ENCODE data around the gene ABCC8.

The ABCC8 gene

DNA sequence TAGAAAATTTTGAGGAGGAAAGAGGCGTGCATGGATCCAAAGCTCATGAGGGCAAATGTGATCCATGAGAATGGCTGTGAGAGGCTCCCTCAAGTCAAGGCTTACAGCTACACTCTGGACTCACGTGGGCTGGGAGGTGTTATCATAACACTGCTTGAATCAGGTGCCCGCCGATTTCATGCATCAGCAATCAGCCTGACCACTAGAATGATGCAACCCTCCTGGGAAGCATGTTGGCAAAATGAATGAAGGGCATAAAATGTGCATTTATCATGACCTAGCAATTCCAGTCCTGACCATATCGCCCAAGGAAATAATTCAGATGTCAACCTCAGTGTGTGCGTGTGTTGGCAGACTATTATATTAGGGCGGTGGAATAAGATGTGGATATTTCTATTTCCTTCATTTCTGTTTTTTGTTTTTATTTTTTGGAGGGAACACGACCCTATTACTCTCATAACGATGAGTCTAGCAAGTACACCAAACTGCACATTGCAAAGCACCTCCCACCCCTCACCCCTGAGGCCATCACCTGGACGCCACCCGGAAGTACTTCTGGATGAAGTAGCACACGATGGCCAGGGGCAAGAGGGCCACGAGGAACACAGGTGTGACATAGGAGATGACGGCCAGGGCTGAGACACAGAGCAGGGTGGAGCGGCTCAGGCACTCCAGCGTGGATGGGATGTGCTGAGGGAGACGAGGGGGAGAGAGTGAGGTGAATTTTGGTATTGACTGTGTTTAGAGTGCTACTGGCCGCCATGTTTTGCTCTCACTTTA, 72.5 kb downstream of the ABCC8 start:
- DNase-seq (ENCODE audit: low read depth) = no peak

DNA sequence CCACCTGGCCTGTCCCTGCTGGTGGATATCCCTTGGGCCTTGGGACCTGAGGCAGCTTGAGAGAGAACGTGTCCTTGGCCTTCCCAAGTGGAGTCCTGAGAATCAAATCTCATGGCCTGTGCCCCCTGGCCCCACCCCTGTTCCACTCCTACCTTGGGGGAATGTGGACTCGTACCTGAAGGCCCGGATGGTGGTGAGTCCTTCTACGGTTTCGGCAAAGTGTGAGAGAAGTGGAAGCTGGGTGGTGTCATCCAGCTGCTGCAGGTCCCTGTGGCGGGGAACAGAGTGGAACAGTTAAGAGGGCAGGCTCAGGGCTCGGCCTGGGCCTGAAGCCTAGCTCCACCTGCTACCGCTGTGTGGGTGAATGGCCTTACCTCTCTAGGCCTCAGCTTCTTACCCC, 74.2 kb downstream of the ABCC8 start:
- DNase-seq (ENCODE audit: low read depth) = no peak

DNA sequence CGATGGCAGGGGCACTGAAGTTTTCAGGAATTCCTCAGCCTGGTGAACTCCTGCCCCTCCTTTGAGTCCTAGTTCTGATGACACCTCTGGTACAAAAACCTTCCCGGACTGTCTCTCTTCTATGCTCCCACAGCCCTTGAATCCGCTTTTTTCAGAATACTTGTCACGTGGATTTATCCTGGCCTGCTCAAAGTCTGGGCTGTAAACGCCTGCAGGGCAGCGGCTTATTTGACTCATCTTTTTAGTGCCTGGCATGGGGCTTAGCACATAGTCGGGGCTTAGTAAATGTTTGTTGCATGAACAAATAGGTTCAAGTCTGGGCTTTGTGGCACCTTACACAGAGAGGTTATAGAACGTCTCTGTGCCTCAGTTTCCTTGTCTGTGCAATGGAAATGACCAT, 74.8 kb downstream of the ABCC8 start:
- DNase-seq (ENCODE audit: low read depth) = no peak

DNA sequence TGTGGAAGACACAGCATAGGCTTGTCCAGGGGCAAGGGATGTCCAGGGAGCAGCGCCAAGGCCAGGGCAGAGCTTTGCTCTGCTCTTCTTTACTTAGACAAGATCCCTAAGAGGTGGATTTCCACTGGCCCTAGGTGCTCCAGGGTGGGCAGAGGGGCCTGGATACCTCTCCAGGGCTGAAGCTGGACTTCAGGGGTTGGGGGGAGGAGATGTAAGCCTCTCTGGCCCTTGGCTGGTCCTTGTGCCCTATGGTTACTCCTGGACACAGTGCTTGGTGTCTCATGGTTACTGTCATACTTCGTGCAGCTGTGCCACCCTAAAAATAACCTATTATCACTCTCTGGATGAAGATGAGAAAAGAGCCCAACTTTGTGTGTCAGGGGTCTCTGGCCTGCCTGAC, 75.3 kb downstream of the ABCC8 start:
- DNase-seq (ENCODE audit: low read depth) = no peak

DNA sequence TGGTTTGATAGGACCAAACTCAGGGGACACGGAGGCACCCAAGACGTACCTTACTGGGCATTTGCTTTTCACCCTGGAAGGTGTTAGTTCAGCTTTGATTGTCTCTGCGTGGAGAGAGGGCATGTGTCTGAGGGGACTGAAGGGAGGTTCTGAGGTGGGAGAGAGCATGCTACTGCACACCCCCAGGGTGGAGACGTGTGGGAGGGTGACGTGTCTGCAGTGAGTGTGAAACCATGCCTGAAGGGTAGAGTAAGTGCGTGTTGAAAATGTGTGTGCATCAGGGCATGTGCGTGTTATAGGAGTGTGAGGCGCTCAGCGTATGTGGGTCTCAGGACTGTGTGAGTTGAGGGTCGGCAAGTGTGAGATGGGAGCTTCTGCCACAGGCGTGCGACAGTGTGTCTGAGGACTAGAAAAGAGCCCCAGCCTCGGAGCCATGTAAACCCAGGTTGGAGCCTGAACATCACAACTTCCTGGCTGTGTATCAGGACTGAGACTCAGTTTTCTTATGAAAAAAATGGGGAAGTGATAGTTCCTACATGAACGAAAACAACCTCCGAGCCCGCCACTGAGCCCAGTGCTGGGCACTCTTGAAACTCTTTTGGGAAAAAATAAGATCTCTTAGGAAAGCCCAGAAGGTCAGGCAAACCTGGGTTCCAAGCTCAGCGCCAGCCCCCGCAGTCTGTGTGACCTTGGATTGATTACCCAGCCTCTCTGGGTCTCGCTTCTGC, 76.4 kb downstream of the ABCC8 start:
- DNase-seq (ENCODE audit: low read depth) = no peak

DNA sequence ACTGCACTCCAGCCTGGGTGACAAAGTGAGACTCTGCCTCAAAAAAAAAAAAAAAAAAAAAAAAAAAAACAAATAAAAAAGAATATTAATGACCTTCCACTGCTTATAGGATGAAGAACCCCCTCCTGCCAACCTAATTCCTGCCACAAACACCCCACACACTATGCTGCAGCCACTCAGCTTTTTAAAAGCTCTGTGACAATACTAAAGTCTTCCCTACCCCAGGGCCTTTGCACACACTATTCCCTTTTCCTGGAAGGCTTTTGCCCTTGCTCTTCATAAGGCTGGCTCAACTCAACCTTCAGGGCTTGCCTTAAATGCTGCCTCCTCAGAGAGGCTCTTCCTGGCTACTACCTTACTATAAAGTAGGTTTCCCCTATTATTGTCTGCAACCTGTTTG, 77.4 kb downstream of the ABCC8 start:
- DNase-seq (ENCODE audit: low read depth) = no peak

DNA sequence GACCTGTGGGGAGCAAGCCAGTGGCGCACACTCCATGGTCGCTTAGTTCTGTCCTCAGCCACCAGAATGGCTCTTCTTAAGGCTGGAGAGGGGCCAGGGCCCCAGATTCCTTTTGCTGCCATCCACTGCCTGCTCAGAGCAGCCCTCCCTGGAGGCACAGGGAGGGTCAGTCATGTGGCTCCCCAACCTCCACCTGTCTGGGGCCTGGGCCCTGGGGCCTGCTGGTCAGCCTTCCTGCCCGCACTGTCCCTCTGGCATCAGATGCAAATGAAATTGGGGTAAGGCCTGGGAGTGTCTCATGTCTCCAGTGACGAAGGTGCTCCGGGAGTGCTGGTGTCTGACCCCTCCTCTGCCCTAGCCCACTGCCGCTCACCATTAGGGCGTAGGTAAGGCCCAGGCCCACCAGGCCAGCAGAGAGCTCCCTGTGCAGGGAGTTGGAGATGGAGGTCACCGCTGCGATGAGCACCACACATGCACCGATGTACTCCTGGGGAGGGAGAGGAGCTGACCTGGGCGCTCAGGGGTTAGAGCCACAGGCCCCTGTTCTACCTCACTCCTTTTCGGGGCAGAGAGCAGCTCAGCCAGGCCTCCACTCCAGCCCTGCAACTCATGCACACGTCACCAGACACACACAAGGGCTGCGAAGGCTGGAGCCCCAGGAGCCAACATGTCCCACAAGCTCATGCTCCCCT, 79.2 kb downstream of the ABCC8 start:
- DNase-seq (ENCODE audit: low read depth) = no peak

DNA sequence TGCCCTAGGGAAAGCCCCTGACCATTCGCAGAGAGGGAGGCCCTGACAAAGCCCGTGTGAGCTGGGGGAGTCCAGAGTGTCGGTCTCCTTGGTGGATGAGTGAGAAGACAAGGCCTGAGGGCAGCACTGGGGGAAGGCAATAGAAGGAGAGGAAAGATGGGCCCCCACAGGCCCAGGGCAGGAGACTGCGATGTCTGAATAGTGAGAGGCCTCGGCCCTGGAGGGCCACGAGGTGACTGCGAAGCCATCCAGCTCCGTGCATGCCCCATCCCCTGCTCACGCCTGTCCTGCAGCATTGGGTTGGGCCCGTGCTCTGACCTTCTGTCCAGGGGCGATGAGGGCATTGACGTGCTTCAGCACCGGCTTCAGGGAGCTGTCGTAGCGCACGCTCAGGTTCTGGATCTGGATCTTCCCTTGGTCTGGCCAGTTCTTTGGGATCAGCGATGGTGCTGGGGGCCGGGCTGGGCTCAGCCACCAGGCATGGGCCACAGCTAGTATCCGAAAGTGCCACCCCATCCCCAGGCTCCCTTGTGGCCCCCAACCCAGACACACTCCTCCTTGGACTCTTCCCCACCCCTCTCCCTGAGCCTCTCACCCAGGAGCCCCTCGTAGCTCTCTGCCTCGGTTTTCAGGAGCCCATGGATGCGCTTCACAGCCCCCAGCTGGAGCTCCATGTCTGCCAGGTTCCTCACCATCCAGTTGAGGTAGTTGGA, 79.9 kb downstream of the ABCC8 start:
- no peak for DNase-seq (ENCODE audit: low read depth)

DNA sequence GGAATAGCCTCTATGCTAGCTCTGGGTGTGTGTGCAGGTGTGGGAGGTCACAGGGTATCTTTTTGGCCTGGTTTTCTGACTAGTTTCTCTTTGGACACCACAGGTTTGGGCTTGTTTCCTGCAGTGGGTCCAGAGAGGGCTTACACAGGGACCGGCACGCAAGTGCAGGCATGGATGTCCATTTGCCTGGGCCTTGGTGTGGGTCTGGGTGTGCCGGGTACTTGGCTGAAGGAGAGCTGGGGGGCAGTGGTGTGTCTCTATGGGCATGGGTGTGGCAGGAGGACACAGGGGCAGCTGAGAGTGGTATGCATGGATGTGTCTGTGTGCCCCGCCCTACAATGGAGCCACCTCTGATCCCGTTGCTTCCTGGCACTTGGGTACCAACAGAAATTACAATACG, 80.7 kb downstream of the ABCC8 start:
- no peak for DNase-seq (ENCODE audit: low read depth)

DNA sequence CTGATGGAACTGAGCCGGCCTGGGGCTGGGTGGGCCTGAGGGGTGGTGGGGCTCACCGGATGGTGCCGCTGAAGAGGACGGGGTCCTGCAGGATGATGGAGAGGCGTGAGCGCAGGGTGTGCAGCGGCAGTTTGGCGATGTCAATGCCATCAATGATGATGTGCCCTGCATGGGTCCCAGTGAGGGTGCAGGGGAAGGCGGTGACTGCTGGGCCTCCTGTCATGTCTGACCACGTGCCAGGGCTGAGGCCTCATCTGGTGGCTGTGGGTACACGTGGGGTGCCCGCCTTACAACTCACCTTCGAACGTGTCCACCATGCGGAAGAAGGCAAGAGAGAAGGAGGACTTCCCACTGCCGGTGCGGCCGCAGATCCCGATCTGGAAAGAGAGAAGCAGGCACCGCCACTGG, 81.1 kb downstream of the ABCC8 start:
- DNase-seq (ENCODE audit: low read depth) = no peak

DNA sequence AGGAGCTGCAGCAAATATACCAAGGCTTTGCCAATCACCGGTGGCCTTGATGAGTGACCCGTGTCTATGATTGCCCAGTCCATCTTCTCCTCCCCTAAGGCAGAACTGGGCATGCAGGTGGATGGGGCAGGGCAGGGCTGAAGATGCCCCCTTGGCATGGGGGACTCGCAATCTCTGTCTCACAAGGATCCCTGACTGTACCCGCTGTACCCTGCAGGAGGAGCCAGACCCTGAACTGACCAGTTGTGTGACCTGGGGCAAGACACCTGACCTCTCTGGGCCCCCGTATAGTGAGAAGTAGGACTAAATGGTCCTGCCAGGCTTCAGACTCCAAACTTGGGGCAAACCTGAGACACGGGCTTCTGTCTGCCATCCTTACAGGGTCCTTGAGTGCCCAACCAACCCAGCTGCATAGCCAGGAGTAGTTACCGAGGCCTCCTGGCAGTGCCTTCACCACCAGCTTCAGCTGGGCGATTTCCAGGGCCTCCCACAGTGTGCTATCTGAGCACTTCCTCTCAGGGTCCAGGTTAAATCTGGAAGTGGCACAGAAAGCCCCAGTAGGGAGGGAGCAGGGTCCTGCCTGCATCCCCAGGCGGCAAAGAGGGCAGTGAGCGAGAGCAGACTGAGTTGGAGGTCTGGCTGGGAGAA, 81.8 kb downstream of the ABCC8 start:
- no peak for DNase-seq (ENCODE audit: low read depth)

DNA sequence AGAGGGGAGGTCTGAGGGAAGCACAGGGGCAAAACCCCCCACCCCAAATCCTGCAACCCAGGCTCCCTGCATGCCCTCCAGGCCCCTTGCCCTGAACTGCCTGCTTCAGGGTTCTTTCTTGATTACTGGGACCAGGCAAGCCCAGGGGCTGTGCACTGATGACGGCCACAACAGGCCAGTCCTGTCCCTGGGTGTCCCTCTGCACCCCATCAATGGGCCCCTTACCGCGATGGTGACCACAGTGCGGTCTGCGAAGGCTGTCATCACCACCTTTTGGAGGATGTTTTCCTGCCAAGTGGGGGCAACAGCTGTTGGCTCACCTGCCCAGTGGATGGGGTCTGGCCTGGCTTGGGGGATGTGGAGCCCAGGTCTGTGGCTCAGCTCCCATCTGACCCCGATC, 83.2 kb downstream of the ABCC8 start:
- DNase-seq (ENCODE audit: low read depth) = no peak

DNA sequence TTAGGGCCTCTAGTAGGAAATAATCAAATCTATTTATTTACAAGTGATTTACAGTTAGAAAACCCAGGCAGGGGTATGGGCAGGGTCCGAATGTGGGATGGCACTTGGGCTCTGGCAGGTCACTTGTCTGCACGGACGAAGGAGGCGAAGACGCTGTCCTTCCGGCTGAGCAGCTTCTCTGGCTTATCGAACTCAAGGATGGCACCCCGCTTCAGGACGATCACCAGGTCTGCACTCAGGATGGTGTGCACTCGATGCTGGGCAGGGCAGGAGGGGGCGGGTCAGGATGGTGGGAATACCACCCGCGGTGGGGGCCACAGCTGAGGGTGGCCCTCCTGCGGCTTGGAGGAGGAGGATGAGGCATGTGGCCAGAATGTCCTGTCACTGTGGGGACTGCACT, 83.8 kb downstream of the ABCC8 start:
- DNase-seq (ENCODE audit: low read depth) = no peak

DNA sequence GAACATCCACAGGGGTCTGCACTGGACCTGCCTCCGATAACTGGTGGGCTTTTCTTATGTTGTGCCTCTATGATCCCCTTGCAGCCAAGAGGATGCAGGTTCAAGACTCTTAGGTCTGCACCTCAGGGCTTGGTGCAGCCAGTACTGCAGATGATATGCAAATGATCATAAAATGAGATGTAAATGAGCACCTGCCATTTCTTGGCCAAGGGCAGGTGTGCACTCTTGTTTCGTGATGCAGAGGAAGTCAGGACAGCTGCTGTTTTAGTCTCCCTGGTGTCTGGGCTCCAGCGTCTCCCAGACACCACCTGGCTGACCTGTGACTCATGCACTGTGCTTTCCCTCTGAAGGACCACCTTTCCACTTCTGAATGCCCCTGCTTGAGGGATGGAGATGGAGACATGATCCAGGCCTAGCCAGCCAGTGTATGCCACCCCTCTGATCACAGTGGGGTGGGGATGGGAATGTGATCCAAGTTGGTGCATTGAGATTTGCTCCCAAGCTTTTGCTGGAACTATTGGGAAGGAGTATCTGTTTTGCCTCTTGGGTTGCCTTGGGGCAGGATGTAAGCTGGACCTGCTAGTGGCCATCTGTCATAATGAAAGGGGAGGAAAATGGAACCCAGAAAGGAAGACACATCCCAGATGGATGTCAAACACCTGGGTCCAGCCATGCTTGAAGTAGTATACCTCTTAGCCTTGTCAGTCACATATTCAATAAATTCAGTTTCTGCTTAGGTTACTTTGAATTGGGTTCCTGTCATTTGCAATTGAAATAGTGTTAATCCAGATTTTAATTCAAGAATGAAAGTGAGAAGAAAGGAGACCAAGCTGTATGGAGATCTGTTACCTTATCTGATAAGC, 84.9 kb downstream of the ABCC8 start:
- no peak for DNase-seq (ENCODE audit: low read depth)

DNA sequence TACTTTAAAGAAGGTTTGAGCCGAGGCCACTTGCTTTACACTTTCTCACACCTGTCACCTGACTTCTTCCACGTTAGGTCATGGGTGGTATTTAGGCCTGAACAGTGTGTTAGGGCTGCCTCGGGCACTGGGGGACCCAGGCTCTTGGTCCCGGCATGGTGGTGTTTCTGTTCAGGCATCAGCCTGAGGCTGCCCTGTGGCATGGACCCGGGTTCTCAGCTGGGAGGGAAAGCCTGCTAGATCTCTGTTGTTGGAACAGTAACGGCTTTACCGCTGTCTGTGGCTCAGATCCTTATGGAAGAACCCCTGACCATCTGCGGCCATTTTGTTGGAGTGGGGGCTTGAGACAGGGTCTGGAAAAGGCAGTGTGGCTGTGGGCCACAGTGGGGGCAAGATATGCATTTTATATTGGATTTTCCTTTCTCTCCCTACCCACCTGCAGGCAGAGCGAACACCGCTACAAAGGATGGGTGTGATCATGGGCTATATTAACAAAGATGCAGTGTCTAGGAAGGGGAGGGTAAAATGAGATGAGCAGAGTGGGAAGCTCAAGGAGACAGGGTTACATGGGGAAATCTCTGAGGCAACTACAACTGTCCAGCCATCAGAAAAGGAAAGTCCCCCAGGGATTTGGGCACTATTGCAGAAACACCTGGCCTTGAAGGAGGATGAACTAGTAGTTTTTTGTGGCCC, 86.5 kb downstream of the ABCC8 start:
- DNase-seq (ENCODE audit: low read depth) = no peak

DNA sequence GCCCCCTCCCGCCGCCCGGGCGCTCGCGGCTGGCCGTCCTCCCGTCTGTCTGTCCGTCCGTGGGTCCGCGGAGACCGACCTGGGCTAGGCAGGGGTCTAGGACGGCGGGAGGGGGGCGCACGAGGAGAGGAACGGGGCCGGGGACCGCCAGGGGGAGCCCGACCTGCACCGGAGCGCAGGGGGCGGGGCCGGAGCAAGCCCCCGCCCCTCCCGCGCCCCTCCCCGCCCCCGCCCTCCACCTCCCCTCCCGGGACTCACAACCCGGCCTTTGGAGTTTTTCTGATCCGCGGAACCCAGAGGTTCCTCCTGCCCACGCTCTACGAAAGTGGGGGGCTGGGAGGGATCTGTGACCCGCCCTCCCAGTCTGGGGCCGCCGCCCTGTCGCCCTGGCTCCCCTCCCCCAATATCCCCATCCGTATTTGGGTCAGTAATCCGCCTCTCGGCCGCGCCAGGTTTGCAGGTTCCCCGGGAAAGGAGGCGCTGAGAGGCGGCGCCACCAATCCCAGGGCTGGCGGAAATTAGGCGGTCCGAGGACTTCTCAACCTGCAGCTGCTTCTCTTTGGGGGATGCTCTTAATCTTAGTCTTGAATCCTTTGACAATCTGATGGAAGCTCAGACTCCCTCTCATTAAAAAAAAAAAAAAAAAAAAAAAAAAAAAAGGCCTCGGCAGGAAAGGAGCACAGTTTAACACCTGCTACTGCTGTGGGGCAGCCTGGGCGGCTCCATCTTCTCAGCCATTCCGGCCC, 87.3 kb downstream of the ABCC8 start:
- DNase-seq (ENCODE audit: low read depth) = peak; percentile 62

DNA sequence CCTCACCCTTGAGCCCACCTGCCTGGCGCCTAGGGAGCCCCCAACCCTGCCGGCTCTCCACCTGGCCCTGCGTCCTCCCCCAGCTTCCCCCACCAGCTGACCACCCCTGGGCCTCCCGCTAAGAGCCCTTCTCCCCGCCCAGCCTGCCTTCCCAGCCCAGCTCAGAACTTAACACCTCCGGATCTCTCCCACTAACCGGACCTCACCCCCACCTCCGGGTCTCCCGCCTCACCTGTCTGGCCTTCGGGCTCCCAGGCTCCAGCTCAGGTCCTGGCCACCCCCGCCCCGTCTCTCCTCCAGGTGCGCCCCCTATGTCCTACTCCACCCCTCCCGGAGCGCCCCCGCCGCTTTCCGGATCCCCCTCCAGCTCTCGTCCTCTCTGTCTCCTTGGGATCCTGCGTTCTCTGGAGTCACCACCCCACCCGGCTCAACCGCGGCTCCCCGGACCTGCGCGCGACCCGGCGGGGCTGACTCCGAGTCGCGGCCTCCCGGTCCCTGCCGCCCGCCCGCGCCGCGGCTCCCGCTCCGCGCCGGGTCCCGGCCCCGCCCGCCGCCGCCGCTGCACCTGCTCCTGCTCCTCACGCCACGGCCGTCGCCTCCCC, 87.9 kb downstream of the ABCC8 start, which contains the start of gene KCNJ11:
TSS of gene KCNJ11 (minus strand) at position 51 of the 602 bp plus-strand sequence. CDS start 568 bp downstream, outside the sequence.
- DNase-seq (ENCODE audit: low read depth) = no peak

DNA sequence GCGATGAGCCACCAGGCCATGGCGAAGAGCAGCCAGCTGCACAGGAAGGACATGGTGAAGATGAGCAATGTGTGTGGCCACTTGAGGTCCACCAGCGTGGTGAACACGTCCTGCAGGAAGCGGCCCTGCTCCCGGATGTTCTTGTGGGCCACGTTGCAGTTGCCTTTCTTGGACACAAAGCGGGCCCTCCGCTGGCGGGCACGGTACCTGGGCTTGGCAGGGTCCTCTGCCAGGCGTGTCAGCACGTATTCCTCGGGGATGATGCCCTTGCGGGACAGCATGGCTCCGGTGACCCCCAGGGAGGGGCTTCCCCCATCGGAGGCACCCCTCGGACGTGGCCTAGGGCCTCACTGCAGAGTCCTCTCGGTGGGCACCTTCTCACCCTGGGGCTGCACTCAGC, 88.8 kb downstream of the ABCC8 start:
- no peak for DNase-seq (ENCODE audit: low read depth)

DNA sequence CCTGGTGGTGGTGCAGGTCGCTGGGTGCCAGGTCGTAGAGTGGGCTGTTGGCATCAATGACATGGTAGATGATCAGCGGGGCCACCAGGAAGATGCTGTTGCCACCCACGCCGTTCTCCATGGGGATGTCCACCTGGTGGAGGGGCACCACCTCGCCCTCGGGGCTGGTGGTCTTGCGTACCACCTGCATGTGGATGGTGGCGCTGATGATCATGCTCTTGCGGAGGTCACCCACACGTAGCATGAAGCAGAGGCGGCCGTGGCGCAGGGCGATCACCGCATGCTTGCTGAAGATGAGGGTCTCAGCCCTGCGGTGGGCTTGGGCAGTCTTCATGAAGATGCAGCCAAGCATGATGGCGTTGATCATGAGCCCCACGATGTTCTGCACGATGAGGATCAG, 89.4 kb downstream of the ABCC8 start:
- DNase-seq (ENCODE audit: low read depth) = no peak
